Measurements from ENCODE around the gene PLXNB2.
"Not testable (repeated sequence)": the region's sequence is repeated elsewhere in the genome, so short reads cannot be mapped to it uniquely, and the experiment has no call there.

The PLXNB2 gene

DNA sequence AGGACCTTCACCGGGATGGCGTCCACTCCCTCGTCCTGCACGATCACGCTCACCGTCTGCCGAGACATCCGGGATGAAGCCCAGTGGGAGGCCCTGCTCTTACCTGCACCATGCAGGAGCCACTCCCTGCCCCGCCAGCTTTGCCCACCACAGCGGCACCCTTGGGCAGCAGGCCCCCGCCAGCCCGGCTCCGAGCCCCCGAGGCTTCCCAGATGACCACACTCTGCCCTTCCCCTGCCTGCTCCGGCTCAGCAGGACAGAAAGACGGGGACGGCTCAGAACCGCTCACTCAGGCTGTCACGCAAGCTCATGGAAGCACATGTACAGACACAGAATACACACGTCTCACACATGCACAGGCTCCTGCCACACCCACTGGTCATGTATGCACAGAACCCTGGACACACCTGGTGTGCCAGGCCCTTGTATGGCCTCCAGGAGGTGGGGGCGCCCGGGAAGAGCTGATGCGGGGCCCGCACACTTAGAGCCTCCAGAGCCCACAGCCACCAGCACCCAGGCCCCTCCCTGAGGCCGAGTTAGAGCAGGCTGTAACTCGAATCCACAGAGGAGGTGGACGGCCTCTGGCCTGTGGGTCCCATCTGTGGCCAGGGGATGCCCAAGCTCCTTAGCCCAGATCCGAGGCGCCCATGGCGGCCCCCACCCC is 28.4 kb downstream of the PLXNB2 start:
- DNase-seq: no peak

DNA sequence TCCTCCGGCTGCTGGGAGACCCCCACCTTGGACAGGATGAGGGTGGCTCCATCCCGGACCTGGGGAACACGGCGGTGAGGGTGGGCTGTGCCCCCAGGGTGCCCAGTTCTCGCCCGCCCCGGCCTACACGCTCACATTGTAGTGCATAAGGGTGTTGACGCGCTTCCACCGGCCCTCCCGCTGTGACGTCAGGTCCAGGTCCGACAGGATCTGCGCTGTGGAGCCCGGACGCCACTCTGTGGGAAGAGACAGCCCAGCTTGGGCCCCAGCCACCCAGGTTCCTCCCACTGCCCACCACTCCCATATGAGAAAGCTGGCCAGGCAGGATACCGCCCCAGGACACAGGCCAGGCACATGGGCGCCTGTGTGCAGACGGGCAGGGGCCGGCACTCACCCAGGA is 29.0 kb downstream of the PLXNB2 start:
- DNase-seq: no peak

DNA sequence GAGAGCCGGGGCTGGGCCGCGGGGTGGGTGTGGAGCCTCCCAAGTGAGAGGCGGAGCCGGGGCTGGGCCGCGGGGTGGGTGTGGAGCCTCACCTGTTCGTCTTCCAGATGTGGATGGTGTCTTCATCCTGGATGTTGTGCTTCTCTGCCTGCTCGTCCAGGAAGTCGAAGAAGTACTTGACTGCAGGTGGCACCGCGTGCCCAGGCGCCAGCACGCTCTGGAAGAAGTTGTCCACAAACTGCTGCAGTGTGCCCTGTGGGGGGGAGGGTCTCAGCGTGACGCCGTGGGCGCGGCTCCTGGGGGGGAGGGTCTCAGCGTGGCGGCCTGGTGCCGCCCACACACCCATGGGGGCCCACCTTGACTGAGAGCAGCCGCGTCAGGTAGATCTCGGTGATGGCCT is 29.7 kb downstream of the PLXNB2 start:
- DNase-seq: no peak

DNA sequence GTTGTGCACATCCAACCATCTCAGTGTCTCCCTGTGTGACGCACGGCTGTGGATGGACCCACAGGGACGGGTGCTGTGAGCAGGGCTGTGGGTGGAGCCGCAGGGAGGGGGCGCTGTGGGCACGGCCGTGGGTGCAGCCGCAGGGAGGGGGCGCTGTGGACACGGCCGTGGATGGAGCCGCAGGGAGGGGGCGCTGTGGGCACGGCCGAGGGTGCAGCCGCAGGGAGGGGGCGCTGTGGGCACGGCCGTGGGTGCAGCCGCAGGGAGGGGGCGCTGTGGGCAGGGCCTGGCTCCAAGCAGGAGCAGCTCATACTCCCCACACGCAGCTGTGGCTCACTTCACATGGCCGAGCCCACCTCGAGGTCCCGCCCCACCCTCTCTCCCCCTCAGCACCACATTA is 31.3 kb downstream of the PLXNB2 start:
- DNase-seq: no peak

DNA sequence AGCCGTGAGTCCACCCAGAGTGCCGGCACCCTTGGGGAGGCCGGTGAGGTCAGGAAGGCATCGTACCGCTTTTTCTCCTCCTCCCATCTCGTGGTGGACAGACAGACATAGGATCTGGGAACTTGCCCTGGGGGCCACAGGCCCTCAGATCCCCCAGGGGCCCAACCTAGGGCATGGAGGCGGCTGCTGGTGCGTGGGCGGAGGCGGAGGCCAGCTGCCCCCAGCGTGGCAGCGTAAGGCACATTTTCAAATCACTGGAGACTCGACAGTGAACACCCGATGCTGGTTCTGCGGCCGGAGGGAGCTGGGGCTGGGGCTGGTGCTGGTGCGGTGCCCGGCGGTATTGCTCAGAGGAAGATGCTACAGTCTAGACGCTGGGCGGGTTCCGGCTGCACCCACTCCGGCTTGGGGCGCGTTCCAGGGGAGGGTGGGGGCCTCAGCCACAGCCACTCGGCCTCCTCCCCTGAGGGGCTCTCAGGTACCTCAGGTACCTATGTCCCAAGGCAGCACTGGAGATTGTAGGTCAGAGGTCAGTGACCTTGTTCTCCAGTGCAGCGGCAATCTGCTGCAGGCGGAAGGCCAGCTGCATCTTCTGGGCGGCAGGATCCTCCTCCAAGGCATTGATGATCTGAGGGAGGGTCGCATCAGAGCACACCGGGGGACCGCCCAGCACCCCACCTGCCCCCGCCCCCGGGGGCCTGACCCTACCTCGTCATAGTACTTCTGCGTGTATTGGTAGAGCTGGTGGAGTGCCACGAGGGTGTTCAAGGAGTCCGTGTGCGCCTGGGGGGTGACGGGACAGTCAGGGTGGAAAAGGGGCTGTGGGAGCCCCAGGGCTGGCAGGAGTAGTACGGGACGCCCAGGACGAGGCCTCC is 32.0 kb downstream of the PLXNB2 start:
- DNase-seq: no peak

DNA sequence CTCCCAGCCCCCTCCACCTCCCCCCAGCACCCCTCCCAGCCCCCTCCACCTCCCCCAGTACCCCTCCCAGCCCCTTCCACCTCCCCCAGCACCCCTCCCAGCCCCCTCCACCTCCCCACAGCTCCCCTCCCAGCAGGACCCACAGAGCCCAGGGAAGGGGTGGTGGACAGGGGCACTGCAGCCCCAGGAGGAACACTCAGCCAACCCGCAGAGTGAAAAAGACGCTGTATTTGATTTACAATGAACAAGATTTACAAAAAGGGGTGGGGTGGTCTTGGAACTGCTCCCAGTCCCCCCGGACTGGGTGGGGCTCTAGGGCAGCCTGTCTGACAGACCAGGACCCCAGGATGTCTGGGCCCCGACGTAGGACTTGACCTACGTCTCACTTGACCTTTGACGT is 32.7 kb downstream of the PLXNB2 start:
- no peak for DNase-seq

DNA sequence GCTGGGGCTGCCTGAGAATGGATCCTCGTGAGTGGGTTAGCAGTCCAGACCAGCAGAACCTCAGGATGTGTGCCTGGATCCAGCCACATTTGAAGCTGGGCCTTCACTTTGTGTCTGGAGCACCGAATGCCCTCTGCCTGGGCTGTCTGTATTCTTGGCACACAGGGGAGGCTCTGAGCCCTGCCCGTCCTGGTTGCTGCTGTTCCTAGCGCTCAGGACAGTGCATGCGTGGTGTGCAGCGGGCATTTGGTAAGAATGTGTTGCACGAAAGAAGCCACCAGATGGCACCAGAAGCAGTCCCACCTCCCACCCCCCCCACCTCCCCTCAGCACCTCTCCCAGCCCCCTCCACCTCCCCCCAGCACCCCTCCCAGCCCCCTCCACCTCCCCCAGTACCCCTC is 33.1 kb downstream of the PLXNB2 start:
- DNase-seq: peak; percentile 21

DNA sequence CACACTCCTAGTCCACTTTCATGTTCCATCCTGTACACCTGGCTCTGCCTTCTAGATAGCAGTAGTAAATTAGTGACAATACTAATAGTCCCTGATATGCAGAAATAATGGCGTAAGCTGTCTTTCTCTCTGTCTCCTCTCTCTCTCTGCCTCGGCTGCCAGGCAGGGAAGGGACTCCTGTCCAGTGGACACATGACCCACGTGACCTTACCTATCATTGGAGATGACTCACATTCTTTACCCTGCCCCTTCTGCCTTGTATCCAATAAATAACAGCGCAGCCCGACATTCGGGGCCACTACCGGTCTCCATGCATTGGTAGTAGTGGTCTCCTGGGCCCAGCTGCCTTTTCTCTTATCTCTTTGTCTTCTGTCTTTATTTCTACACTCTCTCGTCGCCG is 33.7 kb downstream of the PLXNB2 start:
- not testable (repeated sequence) for DNase-seq

DNA sequence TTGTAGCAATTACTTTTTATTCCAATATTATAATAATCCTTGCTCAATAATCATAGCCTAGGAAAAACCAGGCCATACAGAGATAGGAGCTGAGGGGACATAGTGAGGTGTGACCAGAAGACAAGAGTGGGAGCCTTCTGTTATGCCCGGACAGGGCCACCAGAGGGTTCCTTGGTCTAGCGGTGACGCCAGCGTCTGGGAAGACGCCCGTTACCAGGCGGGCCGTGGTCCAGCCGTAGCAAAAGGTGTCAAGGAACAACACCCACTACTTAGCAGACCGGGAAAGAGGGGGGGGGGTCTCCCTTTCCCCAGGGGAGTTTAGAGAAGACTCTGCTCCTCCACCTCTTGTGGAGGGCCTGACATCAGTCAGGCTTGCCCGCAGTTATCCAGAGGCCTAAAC is 34.1 kb downstream of the PLXNB2 start:
- DNase-seq: not testable (repeated sequence)

DNA sequence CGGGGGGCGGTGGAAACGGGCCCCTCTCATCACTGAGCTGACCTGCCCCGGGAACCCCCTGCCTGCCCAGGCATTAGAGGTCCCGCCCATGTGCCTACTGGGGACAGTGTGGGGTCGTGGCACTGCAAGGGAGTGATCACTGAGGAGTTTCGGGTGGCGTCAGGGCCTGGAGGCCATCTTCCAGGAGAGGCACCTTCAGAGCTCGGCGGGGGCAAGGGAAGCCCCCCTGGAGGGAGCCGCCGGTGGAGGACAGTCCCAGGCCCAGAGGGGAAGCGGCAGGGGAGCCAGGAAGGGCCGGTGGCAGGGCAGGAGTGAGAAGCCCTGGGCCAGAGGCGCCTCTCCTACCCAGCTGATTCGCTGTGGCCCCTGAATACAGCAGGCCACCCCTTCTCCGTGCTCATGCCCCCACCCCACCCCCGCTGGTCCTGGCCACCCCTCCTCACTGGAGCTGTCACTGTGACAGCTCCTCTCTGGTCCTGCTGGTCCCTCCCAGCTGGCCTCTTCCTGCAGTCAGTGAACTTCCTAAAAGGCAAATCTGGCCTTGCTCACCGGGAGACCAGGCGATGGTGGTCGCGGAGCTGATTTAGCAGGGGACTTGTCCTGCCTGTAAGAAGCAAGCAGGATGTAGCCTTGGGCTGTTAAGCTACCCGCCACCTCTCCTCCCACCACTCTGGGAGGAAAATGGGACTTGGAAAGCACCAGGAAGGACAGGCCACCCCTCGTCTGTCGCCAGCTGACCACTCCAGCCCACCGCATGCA is 35.2 kb downstream of the PLXNB2 start:
- no peak for DNase-seq

DNA sequence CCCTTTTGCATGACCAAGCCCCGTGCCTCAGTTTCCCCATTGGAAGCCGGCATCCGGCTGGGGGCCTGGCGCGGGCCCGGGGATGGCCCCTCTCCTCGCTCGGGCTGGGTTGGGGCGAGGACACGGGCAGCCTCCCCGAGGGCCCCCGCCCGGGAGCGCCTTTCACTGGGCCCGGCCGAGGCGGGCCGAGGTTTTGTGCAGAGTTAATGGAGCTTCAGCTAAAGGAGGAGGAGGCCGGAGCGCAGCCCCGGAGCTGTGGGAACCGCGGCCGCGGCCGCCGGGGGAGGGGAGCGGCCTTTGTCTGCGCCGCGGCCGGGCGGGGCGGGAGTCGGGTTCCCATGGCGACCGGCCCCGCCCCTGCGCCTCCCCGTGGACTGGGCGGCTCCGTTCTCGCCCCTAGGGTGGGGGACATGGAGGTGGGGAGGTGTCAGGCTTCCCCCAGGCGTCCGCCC is 35.9 kb downstream of the PLXNB2 start:
- DNase-seq: peak; percentile 57

DNA sequence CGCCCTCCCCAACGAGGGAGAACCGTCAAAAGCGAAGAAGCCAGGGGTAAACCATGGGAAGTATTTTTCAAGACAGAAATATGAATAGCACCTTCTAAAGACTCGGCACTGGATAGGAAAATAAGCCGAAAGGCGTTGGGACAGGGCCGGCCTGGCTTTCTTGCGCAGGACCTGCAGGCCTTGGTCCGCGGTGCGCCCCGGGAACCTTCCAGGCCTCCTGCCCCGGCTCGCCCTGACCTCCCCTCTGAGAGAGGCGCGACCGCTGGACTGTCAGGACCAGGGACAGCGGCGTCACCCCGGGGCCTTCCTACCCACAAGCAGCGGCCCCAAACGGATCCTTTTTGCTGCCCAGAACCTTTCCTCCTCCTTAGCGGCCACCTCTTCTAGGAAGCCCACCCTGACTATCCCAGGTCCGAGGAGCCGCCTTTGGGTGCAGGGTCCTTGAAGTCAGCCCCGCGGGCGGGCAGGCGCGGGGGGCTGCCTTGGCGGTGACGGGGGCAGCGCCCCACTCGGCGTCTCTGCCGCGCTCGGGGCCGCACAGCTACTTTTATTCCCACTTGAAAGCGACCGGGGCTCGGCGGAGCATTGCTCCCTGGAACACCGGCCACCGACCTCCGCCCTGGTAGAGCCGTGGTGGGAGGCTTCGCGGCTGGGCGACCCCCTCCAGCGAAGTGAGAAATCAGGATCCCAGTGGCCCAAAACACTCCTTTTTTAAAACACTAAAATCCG is 36.6 kb downstream of the PLXNB2 start:
- no peak for DNase-seq

DNA sequence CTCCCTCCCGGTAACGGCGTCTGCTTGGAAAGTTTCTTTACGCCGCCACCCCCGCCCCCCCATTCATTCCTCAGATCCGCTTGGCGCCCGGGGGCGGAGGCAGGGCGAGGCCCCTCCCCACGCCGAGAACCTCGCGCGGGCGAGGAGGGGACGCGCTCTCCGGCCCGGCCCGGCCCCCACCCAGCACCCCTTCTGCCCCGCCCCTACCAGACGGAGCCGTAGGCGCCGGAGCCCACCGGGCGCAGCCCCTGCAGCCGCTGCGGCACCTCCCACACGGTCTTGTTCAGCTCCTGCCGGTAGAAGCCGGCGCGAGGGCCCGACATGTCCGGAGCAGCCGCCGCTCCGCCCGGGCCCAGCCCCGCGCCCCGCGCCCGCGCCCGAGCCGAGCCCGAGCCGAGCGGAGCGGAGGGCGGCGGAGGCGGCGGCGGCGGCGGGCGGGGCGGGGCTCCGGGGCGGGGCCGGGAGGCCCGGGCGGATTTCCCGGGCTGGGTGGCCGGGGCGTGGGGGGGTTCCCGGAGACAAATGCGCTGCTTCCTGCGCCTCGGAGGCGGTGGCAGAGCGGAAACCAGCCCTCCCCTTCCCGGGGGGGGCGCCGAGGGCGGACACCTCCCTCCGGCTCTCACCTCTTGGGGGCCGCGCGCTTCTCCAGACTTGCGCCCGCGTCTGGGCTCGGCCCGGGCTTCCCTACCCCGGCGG is 37.3 kb downstream of the PLXNB2 start, which contains the start of gene MAPK11:
Gene MAPK11, minus strand, starts transcription at position 411 of the 696 bp plus-strand sequence. Its CDS starts 88 bp downstream, at position 323.
- peak; percentile 29 for DNase-seq

DNA sequence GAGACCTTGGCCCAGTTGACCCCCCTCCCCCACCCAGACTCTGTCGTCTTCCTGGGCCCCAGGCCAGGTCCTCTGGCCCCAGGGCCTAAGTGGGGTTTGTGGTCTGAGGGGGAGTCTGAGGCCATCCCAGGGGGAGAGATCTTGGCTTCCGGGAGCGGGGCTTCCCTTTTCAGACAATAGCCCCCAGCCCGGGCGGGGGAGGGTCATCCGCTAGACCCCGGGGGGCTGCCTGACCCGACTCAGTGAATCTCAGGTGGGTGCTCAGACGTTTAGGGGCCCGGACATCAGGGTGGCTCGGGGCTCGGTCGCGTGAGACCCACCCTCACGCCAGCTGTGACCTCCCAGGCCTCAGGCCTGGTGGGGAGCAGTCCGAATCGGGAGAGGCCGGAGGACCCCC is 37.9 kb downstream of the PLXNB2 start:
- no peak for DNase-seq

DNA sequence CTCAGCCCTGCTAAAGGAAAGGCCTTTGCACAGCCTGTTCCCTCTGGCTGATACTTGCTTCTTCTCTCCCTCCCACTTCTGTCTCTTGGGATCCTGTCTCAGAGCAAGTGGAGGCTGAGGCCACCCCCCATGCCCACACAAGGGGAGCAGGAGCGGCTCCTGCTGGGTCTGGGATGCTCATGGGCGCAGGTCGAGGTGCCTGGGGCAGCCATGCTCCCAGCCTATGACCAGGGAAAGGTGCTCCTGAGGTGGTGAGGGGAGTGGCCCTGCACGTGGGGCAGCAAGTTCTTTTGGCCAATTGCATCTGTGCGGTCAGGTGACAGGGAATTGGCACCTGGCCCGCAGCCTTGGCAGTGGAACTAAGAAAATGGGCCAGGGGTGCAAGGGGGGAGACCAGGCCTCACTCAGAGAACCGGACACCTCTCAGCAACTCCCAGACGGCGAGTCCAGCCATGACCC is 38.8 kb downstream of the PLXNB2 start:
- DNase-seq: no peak

DNA sequence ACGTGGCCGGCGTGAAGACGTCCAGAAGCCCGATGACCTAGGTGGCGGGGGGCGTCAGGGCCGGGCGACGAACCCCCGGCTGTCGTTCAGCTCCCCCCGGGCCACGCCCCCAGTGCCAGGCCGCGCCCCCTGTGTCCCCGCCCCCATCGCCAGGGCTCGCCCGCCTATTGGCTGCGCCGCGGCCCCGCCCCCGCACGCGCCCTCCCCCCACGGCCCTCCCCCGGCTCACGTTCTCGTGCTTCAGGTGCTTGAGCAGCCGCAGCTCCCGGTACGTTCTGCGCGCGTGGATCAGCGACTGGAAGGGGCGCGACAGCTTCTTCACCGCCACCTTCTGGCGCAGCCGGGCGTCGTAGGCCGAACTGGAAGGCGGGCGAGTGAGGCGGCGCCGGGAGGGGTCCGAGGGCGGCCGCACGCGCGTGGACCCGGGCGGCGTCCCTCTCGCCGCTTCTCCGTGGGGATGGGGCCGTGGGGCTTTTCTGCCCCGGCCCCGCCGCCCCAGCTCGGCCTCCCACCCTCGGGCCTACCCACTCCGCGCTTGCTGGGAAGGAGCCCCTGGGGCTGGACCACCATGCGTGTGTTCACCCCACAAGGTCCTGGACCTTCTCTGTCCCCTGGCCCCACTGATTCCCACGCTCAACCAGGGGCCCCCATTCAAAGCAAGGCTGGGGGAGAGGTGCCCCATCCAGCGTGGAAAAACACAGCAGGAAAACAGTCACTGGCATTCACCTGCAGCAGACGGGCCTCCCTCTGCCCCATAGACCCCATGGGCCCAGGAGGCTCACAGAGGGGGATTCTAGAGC is 39.7 kb downstream of the PLXNB2 start:
- DNase-seq: no peak

DNA sequence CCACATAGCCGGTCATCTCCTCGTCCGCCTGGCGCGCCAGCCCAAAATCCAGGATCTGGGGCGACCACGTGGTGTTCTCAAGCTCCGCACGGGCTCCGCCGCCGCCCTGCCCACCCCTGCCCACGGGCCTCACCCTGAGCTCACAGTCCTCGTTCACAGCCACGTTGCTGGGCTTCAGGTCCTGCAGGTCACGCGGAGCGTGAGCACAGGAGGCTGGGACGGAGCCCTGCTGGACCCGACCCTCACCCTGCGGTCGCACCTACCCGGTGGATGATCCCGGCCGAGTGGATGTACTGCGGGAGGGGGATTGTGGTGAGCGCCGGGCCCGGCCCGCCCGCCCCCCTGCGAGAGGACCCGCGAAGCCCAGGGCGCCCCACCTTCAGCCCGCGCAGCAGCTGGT is 40.5 kb downstream of the PLXNB2 start:
- no peak for DNase-seq

DNA sequence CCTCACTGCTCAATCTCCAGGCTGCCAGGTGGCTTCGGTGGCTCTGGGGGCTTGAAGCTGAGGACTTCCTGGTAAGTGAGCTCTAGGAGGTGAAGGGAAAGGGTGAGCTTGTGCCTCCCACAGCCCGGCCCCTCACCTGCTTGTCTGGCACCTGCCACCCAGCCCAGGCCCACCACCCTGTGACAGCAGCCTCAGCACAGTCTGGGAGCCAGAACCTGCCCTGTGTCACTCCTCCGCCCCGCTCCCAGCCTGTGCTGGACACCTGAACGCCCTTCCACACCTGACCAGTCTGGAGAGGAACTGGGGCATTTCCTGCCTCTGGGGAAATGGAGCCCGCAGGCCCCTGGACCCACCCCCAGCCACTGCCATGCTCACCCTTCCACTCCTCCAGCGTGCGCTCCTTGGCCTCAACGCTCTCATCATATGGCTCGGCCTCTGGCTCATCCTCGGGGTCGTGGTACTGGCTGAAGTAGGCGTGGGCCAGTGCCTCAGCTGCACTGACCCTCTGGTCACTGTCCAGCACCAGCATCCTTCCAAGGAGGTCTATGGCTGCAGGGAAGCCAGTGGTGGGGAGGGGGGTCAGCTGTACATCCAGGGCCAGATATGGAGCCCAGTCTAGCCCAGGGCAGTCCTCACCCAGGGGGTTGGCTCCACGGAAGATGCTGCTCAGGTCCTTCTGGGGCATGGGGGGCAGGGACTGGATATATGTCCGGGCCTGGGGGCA is 42.3 kb downstream of the PLXNB2 start:
- DNase-seq: no peak

DNA sequence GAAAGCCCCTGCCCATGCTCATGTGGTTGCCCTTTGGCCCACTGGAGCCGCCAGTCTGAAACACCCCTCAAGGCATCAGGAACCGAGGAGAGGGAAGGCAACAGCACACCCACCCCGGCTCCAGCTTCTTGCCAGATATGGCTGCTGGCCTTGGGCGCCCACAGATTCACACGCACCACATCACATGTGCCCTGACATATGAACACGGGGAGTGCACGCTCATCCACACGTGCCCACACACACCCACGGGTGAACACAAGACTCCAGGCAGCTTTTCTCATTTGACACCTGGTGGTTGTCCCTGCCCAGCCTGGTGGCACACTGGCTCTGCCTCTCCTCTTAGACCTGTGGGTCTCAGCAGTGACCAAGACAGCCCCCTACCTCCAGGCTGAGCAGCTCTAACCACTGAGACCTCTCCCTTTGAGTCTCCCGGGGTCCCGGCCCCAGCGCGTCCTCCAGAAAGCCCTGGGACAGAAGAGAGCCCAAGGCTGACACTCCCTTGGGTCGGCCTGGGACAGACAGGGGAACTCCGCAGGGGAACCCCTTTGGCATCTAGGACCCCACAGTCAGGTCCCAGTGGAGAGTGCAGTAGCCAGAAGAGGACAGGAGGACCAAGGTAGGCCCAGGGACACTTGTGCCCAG is 43.2 kb downstream of the PLXNB2 start:
- no peak for DNase-seq

Data from NCI-H2227 treated with DMSO at 0.1 percent for 48 hours (cell line).